Measurements from ENCODE around the gene ZBTB48.

- no peak for TF ChIP-seq POLR2A (IDR thresholded peaks at IDR 0.05; ENCODE audit: low read length)
- TF ChIP-seq GATA1 (IDR thresholded peaks at IDR 0.05; ENCODE audit: low read depth, low read length): no peak
Observed at GRCh38 chr1:6635910-6636760, 56.3 kb downstream of the ZBTB48 start.
